Activated CD4-positive, alpha-beta memory T cell treated with anti-CD3 and anti-CD28 coated beads for 36 hours (primary cell): Measurements from ENCODE around the gene SMARCA4. TPM values are rescaled to one million over a fixed set of nuclear protein-coding genes. Genes with fewer than 3 reads are reported as not detected.

Source experiments
- CTCF ChIA-PET: fragments of 350-600 bp; sonication (Branson Sonifier 250); formaldehyde crosslinking; loops from one replicate; lab custom pipeline; 2021; ENCODE audit warnings: antibody characterized with exemption, inconsistent platforms; lab: Charles Lee
- POLR2A ChIA-PET: fragments of 350-600 bp; sonication (Branson Sonifier 250); formaldehyde crosslinking; loops from one replicate; lab custom pipeline; 2021; ENCODE audit warnings: antibody characterized with exemption; lab: Charles Lee
- DNase-seq: peaks from one replicate; pipeline ENCODE4 v3.0.0-alpha.2; 2020
- H3K27ac Mint-ChIP-seq: one replicate; pipeline ENCODE4 v1.8.0; 2021; ENCODE audit warnings: mixed read lengths
- H3K27me3 Mint-ChIP-seq: one replicate; pipeline ENCODE4 v1.8.0; 2021; ENCODE audit warnings: mixed read lengths
- H3K36me3 Mint-ChIP-seq: one replicate; pipeline ENCODE4 v1.8.0; 2021; ENCODE audit warnings: mixed read lengths
- H3K4me1 Mint-ChIP-seq: one replicate; pipeline ENCODE4 v1.8.0; 2021; ENCODE audit warnings: low read depth, mixed read lengths
- H3K4me3 Mint-ChIP-seq: one replicate; pipeline ENCODE4 v1.8.0; 2021; ENCODE audit warnings: mild to moderate bottlenecking, mixed read lengths
- H3K9me3 Mint-ChIP-seq: one replicate; pipeline ENCODE4 v1.8.0; 2021; ENCODE audit warnings: mixed read lengths
- intact Hi-C: fragments of 100-400 bp; cut with micrococcal nuclease; formaldehyde crosslinking; loops from one replicate; pipeline ENCODE4 v1.15.1; 2023
- total RNA-seq, 2 experiments: library from RNA; stranded (reverse); gene quantifications; one replicate each; pipeline ENCODE4 v1.2.3, GENCODE V29; 2021

SMARCA4 gene
- total RNA-seq, 2 experiments from 2014 or later = 97.8 to 101 TPM

GRCh38 chr19:10964903-10965302, 4.1 kb downstream of the SMARCA4 start:
- H3K27me3 Mint-ChIP-seq = no peaks in the 10 kb centered on the region
- no peak overlapping the region for H3K27ac Mint-ChIP-seq
- peaks cover 55% of the 10 kb centered on the region for H3K4me1 Mint-ChIP-seq
- CTCF ChIA-PET = interaction anchor here (1.6 to 2.0 kb wide), 2 partner anchors 71 to 94 kb away, joined by 4 to 7 read pairs; no protein-coding TSS in a partner anchor
- POLR2A ChIA-PET = no interaction called here
- no peaks in the 10 kb centered on the region for H3K36me3 Mint-ChIP-seq
- DNase-seq = no peak
- intact Hi-C loops = loop anchor here (5.0 kb wide), 1 partner anchor 398 kb away; the partner anchor contains the start of genes CDKN2D and KRI1
- H3K4me3 Mint-ChIP-seq = no peak overlapping the region
- H3K9me3 Mint-ChIP-seq = no peaks in the 10 kb centered on the region

DNA sequence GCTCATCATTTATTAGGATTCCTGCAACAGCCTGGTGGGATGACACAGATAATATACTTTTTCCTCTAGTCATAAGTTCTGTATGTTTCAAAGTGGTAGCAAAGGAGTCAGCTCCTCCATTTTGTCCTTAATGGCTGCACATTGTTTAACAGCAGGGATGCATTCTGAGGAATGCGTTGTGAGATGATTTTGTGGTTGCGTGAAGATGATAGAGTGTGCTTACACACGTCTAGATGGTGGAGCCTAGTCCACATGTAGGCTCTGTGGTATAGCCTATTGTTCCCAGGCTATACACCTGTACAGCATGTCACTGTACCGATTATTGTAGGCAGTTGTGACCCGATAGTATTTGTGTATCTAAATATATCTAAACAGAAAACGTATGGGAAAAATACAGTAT, 4.6 kb downstream of the SMARCA4 start:
- intact Hi-C loops = no loop called here
- H3K27me3 Mint-ChIP-seq = no peaks in the 10 kb centered on the region
- H3K9me3 Mint-ChIP-seq = no peaks in the 10 kb centered on the region
- no peak overlapping the region for H3K4me3 Mint-ChIP-seq
- POLR2A ChIA-PET = no interaction called here
- H3K4me1 Mint-ChIP-seq = peaks cover 58% of the 10 kb centered on the region
- no peaks in the 10 kb centered on the region for H3K36me3 Mint-ChIP-seq
- CTCF ChIA-PET = interaction anchor here (1.6 to 2.0 kb wide), 2 partner anchors 70 to 94 kb away, joined by 4 to 7 read pairs; no protein-coding TSS in a partner anchor
- no peak for DNase-seq
- H3K27ac Mint-ChIP-seq = no peak overlapping the region

GRCh38 chr19:10966809-10967208, 6.0 kb downstream of the SMARCA4 start:
- H3K27me3 Mint-ChIP-seq = no peaks in the 10 kb centered on the region
- H3K4me3 Mint-ChIP-seq = no peak overlapping the region
- CTCF ChIA-PET = interaction anchor here (1.0 to 2.0 kb wide), 3 partner anchors 9 to 96 kb away, joined by 3 to 7 read pairs (median 4); no protein-coding TSS in a partner anchor
- POLR2A ChIA-PET = no interaction called here
- DNase-seq = no peak
- no peaks in the 10 kb centered on the region for H3K36me3 Mint-ChIP-seq
- H3K27ac Mint-ChIP-seq = no peak overlapping the region
- no peaks in the 10 kb centered on the region for H3K9me3 Mint-ChIP-seq
- peaks cover 58% of the 10 kb centered on the region for H3K4me1 Mint-ChIP-seq
- intact Hi-C loops = no loop called here

DNA sequence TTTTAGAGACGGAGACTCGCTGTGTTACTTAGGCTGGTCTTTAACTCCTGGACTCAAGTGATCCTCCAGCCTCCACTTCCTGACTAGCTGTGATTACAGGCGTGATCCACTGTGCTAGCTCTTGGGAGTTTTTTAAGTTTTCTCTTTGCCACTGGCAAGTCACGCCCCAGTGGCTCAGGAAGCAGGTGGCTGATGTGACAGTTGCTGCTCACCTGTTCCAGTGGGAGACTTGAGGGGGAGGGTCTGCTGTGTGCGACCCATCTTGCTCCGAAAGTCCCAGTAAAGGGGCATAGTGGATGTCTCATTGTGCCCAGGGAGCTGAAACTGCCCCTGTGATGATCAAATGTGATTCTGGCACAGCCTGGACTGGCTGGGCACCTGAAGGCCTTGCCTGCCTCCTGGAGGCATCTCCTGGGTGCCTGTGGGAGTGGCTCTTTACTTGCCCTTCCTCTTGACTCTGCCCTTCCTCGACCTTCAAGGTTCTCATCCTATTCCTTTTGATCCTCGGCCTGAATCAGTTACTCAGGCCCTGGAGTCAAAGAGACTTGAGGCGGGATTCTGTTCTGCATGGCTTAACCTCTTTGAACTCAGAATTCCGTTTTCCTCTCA, 7.8 kb downstream of the SMARCA4 start:
- H3K4me3 Mint-ChIP-seq = no peak overlapping the region
- no peak for DNase-seq
- no peaks in the 10 kb centered on the region for H3K36me3 Mint-ChIP-seq
- intact Hi-C loops = no loop called here
- H3K9me3 Mint-ChIP-seq = no peaks in the 10 kb centered on the region
- ChIA-PET POLR2A (no interaction called here), CTCF (interaction anchor here (0.8 to 1.0 kb wide), 2 partner anchors 27 to 67 kb away, joined by 3 to 4 read pairs; no protein-coding TSS in a partner anchor)
- no peaks in the 10 kb centered on the region for H3K27me3 Mint-ChIP-seq
- peaks cover 45% of the 10 kb centered on the region for H3K4me1 Mint-ChIP-seq
- H3K27ac Mint-ChIP-seq = no peak overlapping the region

DNA sequence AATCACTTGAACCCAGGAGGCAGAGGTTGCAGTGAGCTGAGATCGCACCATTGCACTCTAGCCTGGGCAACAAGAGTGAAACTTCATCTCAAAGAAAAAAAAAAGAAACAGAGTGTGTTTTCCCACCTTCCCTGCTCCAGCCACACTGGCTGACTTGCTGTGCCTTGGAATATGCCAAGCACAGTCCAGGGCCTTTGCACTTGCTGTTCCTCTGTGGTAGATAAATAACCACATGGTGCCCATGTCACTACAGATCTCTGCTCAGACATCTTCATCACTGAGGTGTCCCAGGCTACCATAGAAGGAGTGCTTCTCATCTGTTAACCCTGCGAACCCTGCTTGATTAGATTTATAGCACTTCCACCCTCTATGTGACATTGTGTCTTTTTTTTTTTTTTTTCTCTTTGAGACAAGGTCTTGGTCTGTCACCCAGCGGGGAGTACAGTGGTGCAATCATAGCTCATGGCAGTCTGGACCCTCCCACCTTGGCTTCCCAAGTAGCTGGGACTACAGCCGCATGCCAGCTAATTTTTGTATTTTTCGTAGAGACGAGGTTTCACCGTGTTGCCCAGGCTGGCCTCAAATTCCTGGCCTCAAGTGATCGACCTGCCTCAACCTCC, 10.4 kb downstream of the SMARCA4 start:
- no peaks in the 10 kb centered on the region for H3K36me3 Mint-ChIP-seq
- ChIA-PET CTCF (interaction anchor here (0.7 to 1.6 kb wide), 2 partner anchors 11 to 29 kb away, joined by 3 to 7 read pairs; no protein-coding TSS in a partner anchor), POLR2A (no interaction called here)
- intact Hi-C loops = no loop called here
- H3K27me3 Mint-ChIP-seq = no peaks in the 10 kb centered on the region
- no peak overlapping the region for H3K27ac Mint-ChIP-seq
- H3K9me3 Mint-ChIP-seq = no peaks in the 10 kb centered on the region
- H3K4me3 Mint-ChIP-seq = no peak overlapping the region
- no peak for DNase-seq
- peaks cover 36% of the 10 kb centered on the region for H3K4me1 Mint-ChIP-seq

- Mint-ChIP-seq H3K4me1 (peaks cover 36% of the 10 kb centered on the region), H3K27me3 (no peaks in the 10 kb centered on the region), H3K27ac (no peak overlapping the region), H3K4me3 (no peak overlapping the region), H3K36me3 (no peaks in the 10 kb centered on the region), H3K9me3 (no peaks in the 10 kb centered on the region)
- DNase-seq = no peak
- intact Hi-C loops = no loop called here
- ChIA-PET POLR2A (no interaction called here), CTCF (interaction anchor here (0.8 to 1.6 kb wide), 2 partner anchors 9 to 39 kb away, joined by 3 to 7 read pairs; no protein-coding TSS in a partner anchor)
Measured at GRCh38 chr19:10975374-10976130, 14.7 kb downstream of the SMARCA4 start.

DNA sequence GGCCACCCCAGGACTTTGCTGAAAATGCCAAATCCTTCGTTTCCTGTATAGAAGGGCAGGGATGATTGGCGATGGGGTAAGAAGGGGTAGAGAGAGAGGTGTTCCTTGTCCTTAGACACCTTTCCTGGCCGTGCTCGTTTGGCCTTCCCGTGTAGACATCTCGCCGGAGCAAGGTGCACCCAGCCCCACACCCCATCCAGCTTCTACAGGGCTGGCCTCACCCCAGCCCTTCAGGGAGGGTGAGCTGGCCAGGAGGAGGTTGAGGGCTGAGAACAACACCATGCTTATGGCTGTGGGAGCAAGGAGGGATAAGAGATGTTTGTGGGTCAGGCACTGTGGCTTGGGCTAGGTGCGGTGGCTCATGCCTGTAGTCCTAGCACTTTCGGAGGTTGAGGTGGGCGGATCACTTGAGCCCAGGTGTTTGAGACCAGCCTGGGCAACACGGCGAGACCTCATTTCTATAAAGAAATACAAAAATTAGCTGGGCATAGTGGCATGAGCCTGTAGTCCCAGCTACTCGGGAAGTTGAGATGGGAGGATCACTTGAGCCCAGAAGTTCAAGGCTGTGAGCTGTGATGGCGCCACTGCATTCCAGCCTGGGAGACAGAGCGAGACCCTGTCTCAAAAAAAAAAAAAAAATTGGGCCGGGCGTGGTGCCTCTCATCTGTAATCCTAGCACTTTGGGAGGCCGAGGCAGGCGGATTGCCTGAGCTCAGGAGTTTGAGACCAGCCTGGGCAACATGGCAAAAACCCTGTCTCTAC, 15.5 kb downstream of the SMARCA4 start:
- Mint-ChIP-seq H3K27me3 (no peaks in the 10 kb centered on the region), H3K9me3 (no peaks in the 10 kb centered on the region), H3K36me3 (no peaks in the 10 kb centered on the region), H3K27ac (no peak overlapping the region), H3K4me3 (no peak overlapping the region), H3K4me1 (peaks cover 34% of the 10 kb centered on the region)
- intact Hi-C loops = no loop called here
- no peak for DNase-seq
- CTCF ChIA-PET = interaction anchor here (0.8 to 1.6 kb wide), 2 partner anchors 10 to 40 kb away, joined by 3 to 7 read pairs; no protein-coding TSS in a partner anchor
- POLR2A ChIA-PET = no interaction called here

- no peak overlapping the region for H3K27ac Mint-ChIP-seq
- CTCF ChIA-PET = interaction anchor here (0.9 to 1.4 kb wide), 3 partner anchors 36 to 148 kb away, joined by 3 to 4 read pairs (median 3); no protein-coding TSS in a partner anchor
- DNase-seq = no peak
Measured at GRCh38 chr19:10977742-10978092, 16.9 kb downstream of the SMARCA4 start.

DNA sequence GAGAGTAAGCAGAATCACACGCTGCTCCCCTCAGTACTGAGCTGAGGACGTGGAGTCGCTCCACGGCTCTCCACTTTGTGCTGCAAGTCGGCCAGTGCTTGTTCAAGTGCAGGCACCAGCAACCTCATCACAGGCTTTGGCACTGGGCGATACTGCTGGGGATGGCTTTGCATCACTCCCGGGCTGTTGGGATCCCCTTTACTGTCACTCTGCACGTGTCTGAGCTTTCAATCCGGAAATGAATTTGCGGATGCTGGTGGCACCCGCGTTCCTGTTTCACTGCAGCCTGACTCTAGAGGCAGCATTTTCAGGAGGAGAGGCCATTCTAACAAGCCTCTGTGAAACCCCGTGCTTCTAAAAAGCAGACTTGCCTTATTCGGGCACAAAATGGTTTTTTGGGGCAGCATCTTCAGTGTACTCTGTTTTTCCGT, 19.1 kb downstream of the SMARCA4 start:
- H3K9me3 Mint-ChIP-seq = no peaks in the 10 kb centered on the region
- POLR2A ChIA-PET = no interaction called here
- peaks cover 24% of the 10 kb centered on the region for H3K4me1 Mint-ChIP-seq
- CTCF ChIA-PET = interaction anchor here (1.2 to 1.9 kb wide), 5 partner anchors 32 to 146 kb away, joined by 3 to 7 read pairs (median 5); no protein-coding TSS in a partner anchor
- no peaks in the 10 kb centered on the region for H3K36me3 Mint-ChIP-seq
- peak overlapping the region; percentile 33 for H3K27ac Mint-ChIP-seq
- H3K27me3 Mint-ChIP-seq = no peaks in the 10 kb centered on the region
- peak; percentile 60 for DNase-seq
- no peak overlapping the region for H3K4me3 Mint-ChIP-seq
- intact Hi-C loops = loop anchor here (5.0 kb wide), 1 partner anchor 38 kb away; no protein-coding TSS in a partner anchor

More at GRCh38 chr19:10977742-10978092, 16.9 kb downstream of the SMARCA4 start:
- no peaks in the 10 kb centered on the region for H3K36me3 Mint-ChIP-seq
- no peaks in the 10 kb centered on the region for H3K27me3 Mint-ChIP-seq
- H3K4me1 Mint-ChIP-seq = peaks cover 32% of the 10 kb centered on the region
- no peaks in the 10 kb centered on the region for H3K9me3 Mint-ChIP-seq
- intact Hi-C loops = no loop called here
- no peak overlapping the region for H3K4me3 Mint-ChIP-seq
- POLR2A ChIA-PET = no interaction called here

GRCh38 chr19:10981252-10981895, 20.5 kb downstream of the SMARCA4 start:
- H3K27me3 Mint-ChIP-seq = no peaks in the 10 kb centered on the region
- CTCF ChIA-PET = interaction anchor here (0.6 to 1.7 kb wide), 2 partner anchors 10 to 39 kb away, joined by 3 to 7 read pairs; no protein-coding TSS in a partner anchor
- peaks cover 3% of the 10 kb centered on the region for H3K36me3 Mint-ChIP-seq
- POLR2A ChIA-PET = interaction anchor here (0.7 kb wide), 1 partner anchor 92 kb away, joined by 3 read pairs; no protein-coding TSS in a partner anchor
- no peak overlapping the region for H3K4me3 Mint-ChIP-seq
- H3K4me1 Mint-ChIP-seq = peaks cover 18% of the 10 kb centered on the region
- DNase-seq = no peak
- intact Hi-C loops = loop anchor here (5.0 kb wide), 1 partner anchor 39 kb away; no protein-coding TSS in a partner anchor
- no peaks in the 10 kb centered on the region for H3K9me3 Mint-ChIP-seq
- H3K27ac Mint-ChIP-seq = no peak overlapping the region

- H3K27ac Mint-ChIP-seq = no peak overlapping the region
- ChIA-PET CTCF (no interaction called here), POLR2A (no interaction called here)
- H3K27me3 Mint-ChIP-seq = no peaks in the 10 kb centered on the region
- H3K36me3 Mint-ChIP-seq = peaks cover 8% of the 10 kb centered on the region
- no peak for DNase-seq
- H3K9me3 Mint-ChIP-seq = no peaks in the 10 kb centered on the region
- intact Hi-C loops = loop anchor here (5.0 kb wide), 1 partner anchor 41 kb away; no protein-coding TSS in a partner anchor
- H3K4me1 Mint-ChIP-seq = peaks cover 9% of the 10 kb centered on the region
- H3K4me3 Mint-ChIP-seq = no peak overlapping the region
Measured at GRCh38 chr19:10983026-10983425, 22.2 kb downstream of the SMARCA4 start.
